Peyer's patch (tissue), 4 donors: ENCODE data around the gene GLIPR1L2.

ENCODE experiments used
- CTCF ChIP-seq, 6 experiments: fragments of 450-650 bp in 4 of 6; fragments of 200-600 bp in 2 of 6; sonication (generic) in 1 of 6; IDR thresholded peaks; one replicate each; pipeline ENCODE4 v1.5.1; 2017 to 2019; ENCODE audit warnings: antibody characterized with exemption in 6 of 6, mild to moderate bottlenecking in 3 of 6, moderate library complexity in 1 of 6
- POLR2A ChIP-seq, 2 donors: fragments of 450-650 bp; IDR thresholded peaks; one replicate each; pipeline ENCODE4 v1.5.1; 2017; ENCODE audit warnings: antibody characterized with exemption in 2 of 2, mild to moderate bottlenecking in 2 of 2, moderate library complexity in 2 of 2

GRCh38 chr12:75455839-75456238, 65.0 kb downstream of the GLIPR1L2 start:
- TF ChIP-seq POLR2A (IDR thresholded peaks at IDR 0.05) (no peak), CTCF (IDR thresholded peaks at IDR 0.05) (no peak)
